Activated CD4-positive, CD25-positive, alpha-beta regulatory T cell treated with anti-CD3 and anti-CD28 coated beads, Interleukin-2, amount 50 U/mL, for 16 hours (primary cell): ENCODE results near the gene SYNPR.
"Not testable (repeated sequence)": the region's sequence is repeated elsewhere in the genome, so short reads cannot be mapped to it uniquely, and the experiment has no call there.

Experiments
- DNase-seq: peaks from one replicate; pipeline ENCODE4 v3.0.0-alpha.2; 2020; ENCODE audit warnings: low read depth, low spot score

Gene SYNPR

GRCh38 chr3:63617391-63617790, 339.3 kb downstream of the SYNPR start:
- DNase-seq: no peak

- no peak for DNase-seq
Observed at GRCh38 chr3:63624941-63625560, 346.9 kb downstream of the SYNPR start.

GRCh38 chr3:63631670-63632069, 353.6 kb downstream of the SYNPR start:
- no peak for DNase-seq

- DNase-seq: no peak
Observed at GRCh38 chr3:63635186-63635585, 357.1 kb downstream of the SYNPR start.

- no peak for DNase-seq
Observed at GRCh38 chr3:63639806-63640205, 361.7 kb downstream of the SYNPR start.

GRCh38 chr3:63642488-63642887, 364.4 kb downstream of the SYNPR start:
- DNase-seq: no peak

GRCh38 chr3:63644212-63644797, 366.2 kb downstream of the SYNPR start:
- DNase-seq: no peak

- DNase-seq: not testable (repeated sequence)
Observed at GRCh38 chr3:63644928-63645781, 367.0 kb downstream of the SYNPR start.

- DNase-seq: no peak
Observed at GRCh38 chr3:63652066-63652725, 374.1 kb downstream of the SYNPR start, which contains the start of gene SNTN. Gene SNTN (plus strand): TSS chr3:63652675. CDS start chr3:63652688, 13 bp downstream.

GRCh38 chr3:63654211-63654610, 376.1 kb downstream of the SYNPR start:
- DNase-seq: no peak

- no peak for DNase-seq
Observed at GRCh38 chr3:63654931-63655330, 376.8 kb downstream of the SYNPR start.

- no peak for DNase-seq
Observed at GRCh38 chr3:63655519-63655918, 377.4 kb downstream of the SYNPR start.

GRCh38 chr3:63656786-63657185, 378.7 kb downstream of the SYNPR start:
- no peak for DNase-seq

- no peak for DNase-seq
Observed at GRCh38 chr3:63661242-63661641, 383.1 kb downstream of the SYNPR start.

- DNase-seq: no peak
Observed at GRCh38 chr3:63662011-63662410, 383.9 kb downstream of the SYNPR start.

- DNase-seq: no peak
Observed at GRCh38 chr3:63662500-63662899, 384.4 kb downstream of the SYNPR start.
